ENCODE measurements around the gene STARD7.
A peak's percentile ranks its signal among the peaks of the same experiment; 100 is the strongest.
"Not testable (repeated sequence)": the region's sequence is repeated elsewhere in the genome, so short reads cannot be mapped to it uniquely, and the experiment has no call there.

STARD7 gene

DNA sequence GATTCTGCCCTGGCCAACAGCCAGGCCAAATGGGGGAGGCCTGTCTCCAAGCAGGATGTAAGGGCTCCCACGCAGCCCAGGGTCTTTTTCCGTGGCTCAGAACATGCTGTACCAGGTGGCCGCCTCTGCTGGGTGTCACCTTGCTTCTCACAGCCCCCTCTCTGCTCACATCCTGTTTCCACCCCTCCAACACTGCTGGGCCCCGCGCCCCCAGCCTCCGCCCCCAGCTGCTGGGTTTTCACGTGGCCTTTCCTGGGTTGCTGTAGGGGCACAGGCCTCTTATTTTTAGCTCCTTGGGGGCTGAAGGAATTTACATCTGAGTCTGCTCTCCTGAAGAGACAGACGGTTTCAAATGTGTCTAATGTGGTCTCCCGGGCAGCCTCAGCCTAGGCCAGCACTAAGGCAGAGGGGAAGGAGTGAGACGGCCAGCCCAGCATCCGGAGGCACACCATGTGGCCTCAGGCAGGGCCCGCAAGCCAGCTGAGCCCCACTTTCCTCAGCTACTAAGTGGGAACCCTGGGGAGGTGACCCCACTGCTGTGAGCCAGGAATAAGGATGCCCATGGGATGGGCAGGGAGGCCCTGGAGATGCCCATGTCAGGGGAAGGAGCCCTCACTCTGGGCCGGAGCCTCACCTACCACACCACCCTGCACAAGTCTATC is 44.7 kb downstream of the STARD7 start:
- DNase-seq (ENCODE audit: low read depth in 2 of 2): peak; percentile 70 to 82

DNA sequence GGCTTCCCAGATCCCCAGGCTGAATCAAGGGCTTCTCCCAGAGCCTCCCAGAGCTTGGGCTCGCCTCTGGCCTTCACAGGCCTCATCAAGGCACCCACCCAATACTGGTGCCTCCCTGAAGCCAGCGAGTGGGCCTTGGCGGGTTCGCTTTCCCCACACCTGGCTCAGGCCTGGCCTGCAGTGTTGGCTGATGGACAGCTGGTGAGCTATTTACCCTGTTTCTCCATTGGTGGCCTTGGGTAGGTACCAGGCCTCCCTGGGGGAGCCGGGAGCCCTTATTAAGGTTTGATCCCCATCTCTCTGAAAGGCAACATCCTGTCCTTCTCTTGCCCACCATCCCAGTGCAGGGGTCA is 45.2 kb downstream of the STARD7 start:
- no peak for DNase-seq (ENCODE audit: low read depth in 2 of 2)

DNA sequence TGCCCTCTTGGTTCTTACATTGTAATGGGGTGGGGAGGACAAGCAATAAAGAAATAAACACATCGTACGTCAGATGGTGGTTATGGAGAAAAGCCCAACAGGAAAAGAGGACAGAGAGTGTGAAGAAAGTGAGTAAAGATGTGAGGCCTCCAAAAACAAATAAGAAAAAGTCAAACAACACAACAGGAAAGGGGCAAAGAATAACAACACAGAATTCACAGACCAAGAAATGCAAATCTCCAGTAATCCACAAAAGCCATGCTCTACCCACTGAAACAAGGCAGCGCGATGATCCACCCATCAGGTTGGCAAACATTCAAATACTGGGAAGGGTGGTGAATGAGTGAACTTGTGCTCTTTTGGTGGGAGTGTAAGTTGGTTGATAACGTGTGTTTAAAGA is 46.7 kb downstream of the STARD7 start:
- no peak for DNase-seq (ENCODE audit: low read depth in 2 of 2)

DNA sequence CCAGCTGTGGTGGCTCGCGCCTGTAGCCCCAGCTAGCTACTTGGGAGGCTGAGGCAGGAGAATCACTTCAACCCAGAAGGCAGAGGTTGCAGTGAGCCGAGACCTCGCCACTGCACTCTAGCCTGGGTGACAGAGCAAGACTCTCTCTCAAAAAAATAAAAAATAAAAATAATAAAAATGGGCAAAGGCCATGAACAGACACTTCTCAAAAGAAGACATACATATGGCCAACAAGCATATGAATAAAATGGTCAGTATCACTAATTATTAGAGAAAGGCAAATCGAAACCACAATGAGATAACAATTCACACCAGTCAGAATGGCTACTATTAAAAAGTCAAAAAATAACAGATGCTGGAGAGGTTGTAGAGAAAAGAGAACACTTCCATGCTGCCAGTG is 48.3 kb downstream of the STARD7 start:
- DNase-seq (ENCODE audit: low read depth in 2 of 2): not testable (repeated sequence)

DNA sequence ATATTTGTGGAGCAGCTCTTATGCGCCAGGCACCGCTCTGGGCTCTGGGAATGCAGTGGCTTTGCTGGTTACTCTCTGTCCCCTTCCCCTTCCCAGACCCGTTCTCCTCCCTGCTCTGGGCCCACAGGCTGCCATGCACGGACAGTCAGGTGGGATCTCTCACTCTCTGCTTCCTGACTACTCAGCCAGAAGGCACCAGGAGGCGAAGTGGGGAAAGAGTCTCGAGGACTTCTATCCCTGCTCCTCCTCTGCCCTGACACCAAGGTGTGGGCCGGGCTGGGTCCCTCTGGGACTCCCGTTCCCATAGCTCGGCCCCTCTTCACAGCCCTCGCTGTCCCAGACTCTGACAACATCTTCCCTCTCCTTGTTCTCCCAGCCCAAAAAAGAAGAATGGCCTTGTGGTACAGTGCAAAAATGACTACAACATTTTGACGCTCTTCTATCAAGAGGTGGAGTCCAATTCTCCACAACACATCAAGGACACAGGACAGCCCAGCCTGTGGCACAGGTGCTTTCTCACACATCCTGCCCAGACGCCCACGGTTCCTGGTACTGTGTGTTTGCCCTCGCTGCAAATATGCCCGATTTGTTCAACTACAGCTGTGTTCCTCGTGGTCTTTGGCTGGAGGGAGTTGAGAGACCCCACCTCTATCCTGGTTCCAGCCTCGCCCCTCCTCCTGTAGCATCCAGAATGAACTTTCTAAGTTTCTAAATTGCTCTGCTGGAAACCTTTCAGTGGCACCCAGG is 49.4 kb downstream of the STARD7 start:
- peak in 1 of 2 experiments; percentile 44 for DNase-seq (ENCODE audit: low read depth in 2 of 2)

DNA sequence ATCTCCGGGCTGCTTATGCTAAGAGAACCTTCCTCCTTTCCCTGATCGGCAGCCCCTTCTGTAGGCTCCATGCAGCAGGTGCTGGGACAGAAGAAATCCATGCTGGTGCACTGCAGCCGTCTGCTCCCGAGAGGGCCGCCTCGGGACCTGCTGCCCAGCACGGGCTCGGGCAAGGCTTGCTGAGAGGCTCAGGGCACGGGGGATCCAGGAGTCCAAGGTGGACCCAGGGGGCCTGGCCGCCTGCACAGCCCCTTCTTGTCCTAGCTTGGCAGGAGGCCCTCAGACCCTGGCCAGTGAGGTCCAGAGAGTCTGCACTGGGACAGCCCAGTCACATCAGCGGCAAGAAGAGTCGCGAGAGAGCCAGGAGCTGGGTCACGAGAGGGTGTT is 50.1 kb downstream of the STARD7 start:
- DNase-seq (ENCODE audit: low read depth in 2 of 2): no peak

DNA sequence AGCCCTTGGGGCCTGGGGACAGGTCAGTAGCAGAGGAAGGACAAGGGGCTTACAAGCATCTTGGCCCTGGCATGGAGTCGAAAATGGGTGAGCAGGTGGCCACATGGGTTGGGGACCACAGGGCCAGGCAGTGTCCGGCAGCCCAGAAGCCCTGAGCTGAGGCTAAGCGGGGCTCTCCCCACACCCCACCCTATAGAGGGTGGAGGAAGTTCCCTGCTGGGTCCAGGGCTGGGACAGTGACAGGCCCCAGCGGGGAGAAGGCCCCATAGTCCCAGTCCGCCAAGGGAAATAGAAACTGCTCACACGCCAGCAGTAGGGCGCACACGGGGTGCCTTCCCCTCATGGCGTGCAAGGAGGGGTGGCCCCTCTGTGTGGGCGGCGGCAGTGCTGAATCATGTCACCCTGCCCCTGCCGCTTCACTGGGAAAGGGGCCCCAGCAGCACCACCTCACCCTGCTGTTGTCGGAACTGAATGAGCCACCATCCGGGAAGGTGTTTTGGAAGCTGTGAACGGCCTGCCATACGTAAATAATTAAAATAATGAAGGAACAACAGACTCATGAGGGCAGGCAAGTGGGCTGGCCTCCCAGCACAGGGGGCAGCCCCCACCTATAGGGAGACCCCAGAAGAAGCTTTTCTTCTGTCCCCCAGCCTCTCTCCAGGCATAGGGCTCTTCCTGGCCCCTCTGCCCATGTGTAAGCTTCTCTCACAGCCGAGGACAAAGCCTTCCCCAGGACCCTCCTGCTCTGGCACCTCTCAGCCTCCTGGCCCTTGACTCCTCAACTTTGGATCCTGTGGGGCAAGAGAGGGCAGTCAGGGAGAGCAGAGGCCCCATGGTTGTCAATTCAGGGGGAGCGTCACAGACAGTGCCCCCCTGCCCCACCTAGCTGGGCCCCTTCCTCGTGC is 50.7 kb downstream of the STARD7 start:
- peak; percentile 93 to 96 for DNase-seq (ENCODE audit: low read depth in 2 of 2)

DNA sequence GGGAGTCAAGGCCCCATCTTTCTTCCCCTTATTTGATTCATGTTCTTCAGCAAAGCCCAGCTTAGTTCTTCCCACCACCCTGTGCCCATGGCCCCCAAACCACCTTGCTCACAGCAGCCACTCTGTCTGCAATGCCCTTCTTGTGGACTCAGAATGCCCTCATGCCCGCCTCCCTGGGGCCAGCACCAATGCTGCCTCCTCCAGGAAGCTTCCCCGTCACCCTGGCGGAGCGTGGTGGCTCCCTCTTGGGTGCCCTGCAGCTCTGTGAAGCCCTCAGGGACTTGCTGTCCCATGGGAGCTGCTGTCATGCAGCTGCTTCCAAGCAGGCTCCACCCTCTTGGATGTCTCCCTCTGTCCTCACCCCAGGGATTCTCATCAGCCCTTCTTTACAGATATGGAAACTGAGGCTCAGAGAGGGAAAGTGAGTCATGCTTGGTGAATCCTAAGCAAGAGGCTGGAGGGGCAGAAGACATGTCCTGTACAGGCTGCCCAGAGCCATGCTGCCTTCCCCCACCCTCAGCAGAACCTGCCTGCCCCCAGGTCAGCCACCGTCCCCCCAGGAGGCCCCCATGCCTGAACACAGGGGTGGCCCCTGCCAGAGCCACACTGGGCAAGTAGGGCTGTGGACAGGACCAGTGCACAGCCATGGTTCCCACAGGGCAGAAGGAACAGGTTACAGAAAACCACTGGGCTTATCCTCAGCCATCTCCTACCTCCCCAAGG is 51.5 kb downstream of the STARD7 start:
- DNase-seq (ENCODE audit: low read depth in 2 of 2): no peak

DNA sequence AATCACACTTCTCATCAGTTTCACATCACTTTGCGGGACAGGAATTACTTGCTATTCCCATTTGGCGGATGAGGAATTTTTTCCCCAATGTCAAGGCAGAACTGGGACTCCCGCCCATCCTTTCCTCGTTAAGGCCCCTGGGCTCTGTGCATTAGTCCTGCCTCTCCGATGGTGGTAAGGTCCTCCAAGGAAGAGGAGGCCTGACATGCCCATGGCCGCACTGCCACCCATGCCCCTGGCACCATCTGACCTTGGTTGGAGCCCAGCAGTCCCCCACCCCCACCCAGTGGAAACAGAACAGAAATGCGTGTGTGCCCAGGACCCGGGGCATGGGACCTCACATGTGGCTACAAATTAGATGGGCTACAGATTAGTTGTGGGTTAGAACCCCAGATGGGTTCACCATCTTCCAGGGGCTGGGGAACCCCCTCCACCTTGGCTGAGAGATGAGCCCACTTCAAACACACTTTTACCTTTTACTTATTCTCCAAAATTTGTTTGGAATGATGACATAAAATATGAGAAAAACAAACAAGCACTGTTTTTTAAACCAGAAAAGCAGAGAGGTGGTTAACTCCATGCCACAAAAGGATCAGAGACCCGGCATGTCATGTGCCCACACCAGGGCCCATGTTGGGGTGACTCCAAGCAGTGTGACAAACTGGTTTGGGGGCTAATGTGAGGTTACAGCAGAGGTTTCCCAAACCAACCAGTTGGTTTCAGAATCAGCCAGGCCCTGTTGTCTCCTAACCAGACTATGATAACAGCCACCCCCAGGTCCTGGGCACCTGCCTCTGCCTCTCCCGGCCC is 52.4 kb downstream of the STARD7 start:
- peak in 1 of 2 experiments; percentile 51 for DNase-seq (ENCODE audit: low read depth in 2 of 2)

DNA sequence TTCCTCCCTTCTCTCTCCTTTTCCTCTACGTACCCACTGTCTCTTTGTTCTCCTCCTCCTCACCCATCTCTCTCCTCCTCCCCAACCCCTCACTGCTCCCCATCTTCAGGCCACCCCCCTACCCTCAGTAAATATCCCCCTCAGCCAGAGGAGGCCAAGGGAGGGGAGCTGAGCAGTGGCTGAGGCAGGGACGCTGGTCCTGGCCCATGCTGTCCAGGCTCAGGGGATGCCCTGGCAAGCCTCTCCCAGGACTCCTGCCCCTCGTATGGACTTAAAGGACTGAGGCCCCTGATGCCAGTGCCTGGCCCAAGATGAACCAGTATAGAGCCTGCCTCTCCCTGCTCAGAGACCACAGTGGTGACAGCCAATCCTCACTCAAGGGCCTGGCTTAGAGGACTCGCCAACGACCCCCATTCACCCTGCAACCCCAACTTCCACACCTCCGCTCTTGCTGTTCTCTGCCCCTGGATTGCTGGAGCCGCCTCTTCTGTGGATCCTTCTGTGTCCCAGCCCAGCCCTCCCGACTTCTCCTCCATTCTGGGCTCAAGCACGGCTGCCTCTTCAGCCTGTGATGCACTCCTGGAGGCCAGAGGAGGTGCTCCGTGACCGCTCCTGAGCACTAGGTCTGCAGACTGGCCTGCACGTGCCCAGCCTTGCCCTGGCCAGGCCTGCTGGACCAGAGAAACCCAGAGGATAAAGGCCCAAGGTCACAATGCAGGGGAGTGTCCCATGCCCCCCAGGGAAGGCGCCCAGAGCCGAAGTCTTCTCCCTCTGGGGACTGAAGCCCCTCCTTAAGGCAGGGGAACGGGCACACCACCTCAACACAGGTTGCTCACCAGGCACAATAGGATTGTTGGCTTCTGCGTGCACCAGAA is 53.9 kb downstream of the STARD7 start:
- DNase-seq (ENCODE audit: low read depth in 2 of 2): no peak

DNA sequence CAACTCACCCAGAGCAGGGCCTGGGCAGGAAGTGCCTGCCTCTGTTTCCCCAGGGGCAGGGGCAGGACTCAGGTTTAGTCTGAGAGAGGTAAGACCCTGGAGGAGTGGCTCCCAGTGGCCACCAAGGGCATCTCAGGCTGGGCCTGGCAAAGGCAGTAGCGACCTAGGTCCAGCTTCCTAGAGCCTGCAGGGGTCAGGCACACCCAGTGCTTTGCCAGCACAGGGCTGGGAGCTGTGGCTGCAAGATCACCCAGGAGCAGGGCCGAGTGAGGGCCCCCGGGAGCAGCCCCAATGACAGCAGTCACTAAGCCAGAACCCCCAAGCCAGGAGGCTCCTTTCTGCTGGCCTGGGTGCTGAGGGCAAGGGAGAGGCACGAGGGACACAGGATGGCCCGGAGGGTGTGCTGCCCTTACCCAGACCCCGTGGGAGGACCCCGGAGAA is 54.6 kb downstream of the STARD7 start:
- DNase-seq (ENCODE audit: low read depth in 2 of 2): no peak

DNA sequence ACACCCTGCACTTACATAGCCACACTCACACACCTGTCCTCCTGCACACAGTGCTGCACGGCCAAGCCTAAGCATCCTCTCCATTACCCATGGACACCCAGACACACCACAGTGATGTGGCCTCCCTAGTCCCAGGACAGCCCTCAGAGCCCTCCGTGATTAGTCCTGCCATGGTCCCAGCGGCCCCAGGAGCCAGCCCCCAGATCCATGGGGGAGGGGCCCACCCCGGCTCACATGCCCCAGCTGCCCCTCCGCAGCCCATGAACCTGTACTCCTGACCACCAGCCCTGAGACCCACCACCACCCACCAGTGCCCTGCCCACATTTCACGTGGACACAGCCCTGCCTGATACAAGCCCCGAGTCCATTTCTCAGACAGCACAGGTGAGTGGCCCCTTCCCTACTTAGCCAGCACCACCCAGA is 55.3 kb downstream of the STARD7 start:
- DNase-seq (ENCODE audit: low read depth in 2 of 2): no peak

DNA sequence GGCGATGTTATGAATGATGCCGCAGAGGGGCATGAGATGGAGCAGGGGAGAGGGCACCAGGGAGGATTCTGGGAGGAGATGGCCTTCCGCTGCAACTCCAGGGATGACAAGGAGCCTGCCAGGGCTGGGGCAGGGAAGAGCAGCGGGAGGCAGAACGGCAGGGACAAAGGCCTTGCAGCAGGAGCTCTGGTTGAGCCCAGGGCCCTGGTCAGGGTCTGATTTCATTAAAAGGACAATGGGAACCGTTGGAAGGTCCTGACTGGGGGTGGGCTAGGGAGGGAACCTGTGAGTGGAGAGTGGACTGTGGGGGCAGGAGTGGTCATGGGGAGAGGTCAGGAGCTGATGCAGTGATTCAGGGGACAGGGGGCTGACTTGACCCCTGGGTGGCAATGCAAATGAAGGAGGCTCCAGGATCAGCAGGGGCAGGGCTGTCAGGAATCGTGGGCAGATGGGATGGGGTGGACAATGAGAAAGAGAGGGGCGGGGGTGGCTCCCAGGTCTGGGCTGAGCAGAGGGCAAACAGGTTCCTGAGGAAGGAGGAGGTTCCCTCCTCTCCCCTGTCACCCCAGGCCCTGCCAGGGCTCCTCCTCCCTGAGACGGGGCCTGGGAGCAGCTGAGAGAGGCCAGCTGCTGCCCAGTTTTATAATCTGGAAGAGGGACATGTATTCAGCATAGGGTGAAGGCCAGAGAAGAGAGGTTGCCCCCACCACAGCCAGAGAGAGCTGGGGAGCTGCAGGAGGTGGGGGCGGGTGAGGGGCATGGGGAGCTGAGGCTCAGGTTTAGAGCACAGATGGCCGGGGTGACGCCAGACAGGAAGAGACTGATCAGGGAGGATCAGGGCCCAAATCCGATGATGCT is 56.1 kb downstream of the STARD7 start:
- DNase-seq (ENCODE audit: low read depth in 2 of 2): no peak

DNA sequence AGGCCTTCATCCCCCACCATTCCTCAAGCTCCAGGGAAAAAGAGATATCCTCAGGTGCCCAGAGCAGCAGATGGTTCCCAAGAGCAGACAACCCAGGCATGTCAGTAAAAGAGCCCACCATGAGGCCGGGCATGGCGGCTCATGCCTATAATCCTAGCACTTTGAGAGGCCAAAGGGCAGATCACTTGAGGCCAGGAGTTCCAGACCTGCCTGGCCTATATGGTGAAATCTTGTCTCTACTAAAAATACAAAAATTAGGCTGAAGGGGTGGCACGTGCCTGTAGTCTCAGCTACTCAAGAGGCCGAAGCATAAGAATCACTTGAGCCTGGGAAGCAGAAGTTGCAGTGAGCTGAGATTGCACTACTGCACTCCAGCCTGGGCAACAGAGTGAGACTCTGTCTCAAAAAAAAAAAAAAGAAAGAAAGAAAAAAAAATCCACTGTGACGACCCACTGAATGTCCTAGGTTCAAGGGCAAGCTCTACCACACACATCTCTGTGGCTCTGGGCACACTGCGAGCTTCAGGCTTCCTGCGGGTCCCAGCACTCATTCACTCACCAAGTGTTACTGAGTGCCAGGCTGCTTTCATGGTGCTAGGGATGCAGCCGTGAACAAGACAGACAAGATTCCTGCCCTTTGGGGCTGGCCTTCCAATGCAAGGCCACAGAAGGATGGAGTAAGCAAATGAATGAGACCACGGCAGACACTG is 56.9 kb downstream of the STARD7 start:
- DNase-seq (ENCODE audit: low read depth in 2 of 2): no peak

DNA sequence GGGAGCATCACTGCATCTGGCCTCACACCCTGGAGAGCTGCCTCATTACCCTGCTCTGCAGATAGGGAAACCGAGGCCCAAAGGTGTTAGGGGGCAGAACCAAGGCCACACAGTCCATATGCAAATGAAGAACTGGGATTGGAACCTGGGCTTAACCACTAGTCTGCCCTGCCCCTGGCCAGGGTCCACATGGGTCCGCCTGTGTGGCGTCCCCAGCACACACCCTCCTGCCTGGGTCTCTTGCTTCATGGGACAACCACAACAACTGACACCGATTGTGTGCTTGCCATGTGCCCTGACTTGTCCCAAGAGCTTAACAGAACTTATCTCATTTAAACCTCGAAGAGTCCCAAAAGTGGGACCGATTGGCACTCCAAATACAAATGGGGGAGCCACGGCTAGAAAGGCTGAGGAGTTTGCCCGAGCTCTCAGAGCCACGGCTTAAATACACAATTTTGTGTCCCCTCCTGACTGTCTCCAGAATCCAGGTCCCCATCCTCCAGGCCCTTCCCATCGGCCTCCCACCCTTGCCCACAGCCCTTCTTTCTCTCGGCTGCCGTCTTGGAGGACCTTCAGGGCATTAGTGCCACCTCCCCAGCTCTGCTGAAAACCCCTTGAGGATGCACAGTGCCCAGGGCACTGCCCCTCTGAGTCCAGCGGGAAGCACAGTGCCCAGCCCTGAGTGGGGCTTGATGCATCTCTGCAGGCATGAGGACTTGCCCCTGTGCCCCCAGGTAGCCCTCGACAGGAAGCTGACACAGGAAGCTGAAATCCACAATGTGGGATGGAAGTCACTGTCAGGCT is 57.6 kb downstream of the STARD7 start:
- DNase-seq (ENCODE audit: low read depth in 2 of 2): no peak

DNA sequence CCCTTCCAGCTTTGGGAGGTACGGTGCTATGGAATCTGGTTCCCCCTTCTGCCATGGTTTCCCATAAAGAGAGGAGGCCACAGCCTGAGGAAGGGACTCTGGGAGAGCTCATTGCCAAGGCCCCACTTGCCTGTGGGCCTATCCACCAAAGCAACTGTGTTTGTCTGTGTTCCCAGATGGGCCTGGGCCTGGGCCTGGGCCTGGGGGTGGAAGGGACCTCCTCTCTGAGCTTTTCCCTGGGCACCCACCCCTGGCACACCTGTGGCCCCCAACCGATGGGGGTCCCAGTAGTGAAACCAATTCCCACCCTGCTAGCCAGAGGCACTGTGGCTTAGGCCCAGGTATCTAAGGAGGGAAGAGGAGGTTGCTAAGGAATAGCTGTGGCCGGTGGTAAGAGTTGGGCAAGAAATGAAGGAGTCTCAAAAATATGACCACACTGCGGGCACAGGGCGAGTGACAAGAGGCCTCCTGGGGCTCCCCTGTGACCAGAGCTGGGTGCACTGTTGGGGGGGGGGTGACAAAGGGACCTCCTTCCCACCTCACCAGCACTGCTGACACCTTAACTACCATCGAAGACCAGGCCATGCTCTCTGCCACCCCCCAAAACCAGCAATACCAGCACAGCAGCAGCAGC is 58.5 kb downstream of the STARD7 start:
- DNase-seq (ENCODE audit: low read depth in 2 of 2): no peak

Data from stimulated activated CD4-positive, alpha-beta T cell treated with anti-CD3 and anti-CD28 coated beads, Interleukin-12 subunit alpha, Interleukin-12 subunit beta, amount 100 ng/mL, for 24 hours (primary cell).